Measurements from ENCODE around the gene MFSD6L. TPM values are rescaled to one million over a fixed set of nuclear protein-coding genes. Genes with fewer than 3 reads are reported as not detected.

MFSD6L gene
- total RNA-seq, 1 donor from 2014 or later, result not detected

GRCh38 chr17:8792646-8793045, 6.5 kb downstream of the MFSD6L start:
- no peak for DNase-seq (ENCODE audit: low read depth, low spot score)

- DNase-seq (ENCODE audit: low read depth, low spot score), result no peak
Observed at GRCh38 chr17:8791910-8792270, 7.3 kb downstream of the MFSD6L start.

GRCh38 chr17:8791248-8791909, 7.8 kb downstream of the MFSD6L start:
- DNase-seq (ENCODE audit: low read depth, low spot score), result no peak

DNA sequence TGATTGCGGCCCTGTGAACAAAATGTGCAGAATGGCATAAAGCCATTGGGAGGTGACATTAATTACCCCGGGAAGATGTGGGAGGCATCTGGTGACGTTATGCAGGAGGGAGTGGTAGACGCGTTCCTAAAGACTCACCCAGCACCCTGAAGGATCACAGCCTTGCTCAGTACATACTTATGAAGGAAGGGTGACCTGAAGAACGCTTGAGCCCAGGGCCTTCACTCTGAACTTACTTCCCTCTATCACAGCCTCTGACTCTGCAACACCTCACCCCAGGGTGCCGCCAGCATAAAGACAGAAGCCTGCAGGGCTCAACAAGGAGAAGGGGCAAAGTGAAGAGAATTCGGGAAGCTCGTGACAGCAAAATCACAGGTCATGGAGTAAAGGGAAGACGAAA, 9.4 kb downstream of the MFSD6L start:
- DNase-seq (ENCODE audit: low read depth, low spot score), result no peak

- DNase-seq (ENCODE audit: low read depth, low spot score), result no peak
Observed at GRCh38 chr17:8788998-8789397, 10.2 kb downstream of the MFSD6L start.

DNA sequence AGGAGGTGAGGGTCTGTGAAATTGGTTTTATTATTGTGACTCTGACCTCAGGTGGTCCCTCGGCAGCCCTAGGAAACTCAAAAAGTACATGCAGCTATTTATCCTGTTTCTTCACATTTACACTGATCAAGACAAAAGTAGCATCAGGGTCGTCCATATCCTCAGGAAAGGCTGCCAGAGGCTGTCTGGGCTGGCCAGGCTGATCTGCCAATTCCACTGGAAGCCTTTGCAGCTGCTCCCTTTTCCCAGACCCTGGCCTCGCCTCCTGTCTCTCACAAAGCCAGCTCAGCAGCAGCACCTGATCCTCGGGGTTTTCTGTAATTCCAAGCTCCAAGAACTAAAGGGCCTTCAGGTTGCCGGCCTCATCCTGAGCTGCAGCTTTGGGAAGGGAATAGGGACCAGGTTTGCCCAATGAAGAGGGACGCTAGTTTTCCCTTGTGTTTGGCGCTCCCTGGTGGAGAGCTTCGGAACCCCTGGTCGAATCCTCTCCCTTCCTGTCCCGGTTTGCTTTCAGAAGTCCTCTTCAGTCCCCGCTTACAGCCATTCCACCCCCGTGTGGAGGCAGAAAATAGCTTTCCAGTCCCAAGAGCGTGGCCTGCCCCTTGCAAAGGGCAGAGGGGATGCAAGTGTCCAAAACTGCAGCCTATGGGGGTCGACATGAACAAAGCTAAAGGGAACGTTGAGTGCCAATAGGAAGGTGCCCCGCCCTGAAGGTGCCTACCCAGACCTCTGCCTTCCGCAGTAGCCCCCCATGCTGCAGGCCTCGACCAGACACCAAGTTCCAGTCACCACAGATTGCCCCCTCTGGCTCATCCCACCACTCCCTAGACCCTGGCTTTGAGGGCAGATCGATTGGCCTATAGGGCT, 13.4 kb downstream of the MFSD6L start:
- no peak for DNase-seq (ENCODE audit: low read depth, low spot score)

GRCh38 chr17:8782176-8782575, 17.0 kb downstream of the MFSD6L start:
- no peak for DNase-seq (ENCODE audit: low read depth, low spot score)

DNA sequence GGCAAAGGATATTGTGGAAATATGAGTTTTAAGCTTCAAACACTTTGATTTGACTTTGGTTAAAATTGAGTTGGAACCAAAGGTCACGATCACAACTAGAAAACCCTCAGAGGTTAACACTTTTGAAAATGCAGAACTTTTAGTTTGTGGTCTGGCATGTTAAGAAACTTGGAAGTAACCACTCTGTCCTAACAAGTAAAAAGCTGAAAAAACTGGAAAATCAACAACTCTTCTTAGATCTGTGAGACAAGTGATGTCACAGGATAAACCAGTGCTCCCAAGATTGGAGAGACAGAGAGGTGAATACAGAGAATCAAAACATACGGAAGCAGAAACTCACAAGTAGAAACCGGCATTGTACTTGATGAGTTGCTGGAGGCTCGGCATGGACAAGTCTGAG, 17.4 kb downstream of the MFSD6L start:
- DNase-seq (ENCODE audit: low read depth, low spot score), result no peak

DNA sequence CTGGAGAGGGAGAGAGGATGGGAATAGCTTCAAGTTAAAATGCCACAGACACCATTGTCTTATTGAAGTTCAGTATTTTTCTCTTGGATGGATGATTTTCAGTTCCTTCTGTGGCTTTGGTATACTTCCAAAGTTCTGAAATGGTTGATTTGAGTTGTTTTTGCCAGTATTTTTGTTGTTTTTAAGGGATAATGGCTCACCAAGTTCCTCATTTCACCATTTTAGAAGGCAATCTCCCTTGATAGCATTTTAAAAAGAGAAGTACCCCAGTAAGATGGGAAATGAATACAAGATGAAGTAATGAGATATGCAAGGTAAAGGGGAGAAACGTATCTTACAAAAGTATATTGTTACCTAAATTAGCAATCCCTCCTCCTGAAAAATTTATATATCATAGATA, 22.3 kb downstream of the MFSD6L start:
- no peak for DNase-seq (ENCODE audit: low read depth, low spot score)

- no peak for DNase-seq (ENCODE audit: low read depth, low spot score)
Observed at GRCh38 chr17:8776248-8776647, 22.9 kb downstream of the MFSD6L start.

GRCh38 chr17:8766731-8767130, 32.4 kb downstream of the MFSD6L start:
- DNase-seq (ENCODE audit: low read depth, low spot score), result no peak

DNA sequence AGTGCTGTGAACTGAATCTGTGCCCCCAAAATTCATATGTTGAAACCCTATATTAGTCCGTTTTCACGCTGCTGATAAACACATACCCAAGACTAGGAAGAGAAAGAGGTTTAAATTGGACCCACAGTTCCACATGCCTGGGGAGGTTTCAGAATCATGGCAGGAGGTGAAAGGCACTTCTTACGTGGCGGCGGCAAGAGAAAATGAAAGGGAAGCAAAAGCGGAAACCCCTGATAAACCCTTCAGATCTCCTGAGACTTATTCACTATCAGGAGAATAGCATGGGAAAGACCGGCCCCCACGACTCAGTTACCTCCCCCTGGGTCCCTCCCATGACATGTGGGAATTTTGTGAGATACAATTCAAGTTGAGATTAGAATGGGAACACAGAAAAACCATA, 37.2 kb downstream of the MFSD6L start:
- DNase-seq (ENCODE audit: low read depth, low spot score), result no peak

GRCh38 chr17:8758137-8758596, 41.0 kb downstream of the MFSD6L start, which contains the start of gene SPDYE4:
Gene SPDYE4, minus strand, starts transcription at chr17:8758546. Its CDS starts 164 bp downstream, at chr17:8758382.
- DNase-seq (ENCODE audit: low read depth, low spot score), result no peak

DNA sequence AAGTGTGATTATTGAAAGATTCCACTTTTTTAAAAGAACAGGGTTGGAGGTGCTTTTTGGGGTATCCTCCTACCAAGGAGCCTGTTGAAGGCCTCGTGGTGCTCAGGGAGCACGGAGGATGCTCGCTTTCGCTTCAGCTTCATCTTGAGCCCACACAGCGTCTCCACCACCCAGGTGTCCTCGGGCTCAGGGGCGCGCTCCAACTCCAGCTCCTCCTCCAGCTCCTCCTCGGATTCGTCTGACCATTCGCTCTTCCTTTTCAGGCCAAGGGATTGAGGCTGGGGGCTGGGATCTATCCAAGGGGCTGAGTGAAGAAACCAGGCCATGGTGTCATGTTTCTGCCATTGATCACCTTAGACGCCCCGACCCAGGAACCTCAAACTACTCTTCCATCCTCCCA, 42.0 kb downstream of the MFSD6L start:
- DNase-seq (ENCODE audit: low read depth, low spot score), result no peak

DNA sequence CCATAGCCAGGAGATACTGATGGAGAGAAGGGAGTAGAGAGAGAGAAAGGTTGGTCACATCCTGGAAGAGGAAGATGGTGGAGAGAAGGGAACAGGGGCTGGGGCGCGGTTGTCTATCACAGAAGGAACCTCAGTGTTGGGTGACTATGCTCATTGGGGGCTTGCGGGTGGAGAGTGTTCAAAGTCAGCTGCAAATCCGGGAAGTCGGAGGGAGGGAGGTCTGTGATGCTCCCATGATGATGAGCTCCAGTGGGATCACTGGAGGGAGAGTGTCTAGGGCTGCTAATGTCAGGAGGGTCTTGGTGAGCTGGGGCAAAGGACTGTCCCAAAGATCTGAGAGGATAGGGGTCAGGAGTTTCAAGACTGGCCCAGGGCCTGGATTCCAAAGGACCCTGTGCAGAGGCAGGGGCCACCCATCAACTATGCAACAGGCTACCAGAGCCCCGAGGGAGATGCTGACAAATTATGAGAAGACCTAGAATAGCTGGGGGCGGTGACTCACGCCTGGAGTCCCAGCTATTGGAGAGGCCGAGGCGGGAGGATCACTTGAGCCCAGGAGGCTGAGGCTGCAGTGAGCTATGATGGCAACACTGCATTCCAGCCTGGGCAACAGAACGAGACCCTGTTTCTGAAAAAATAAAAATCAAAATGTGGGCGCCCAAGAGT, 43.4 kb downstream of the MFSD6L start:
- DNase-seq (ENCODE audit: low read depth, low spot score), result no peak

DNA sequence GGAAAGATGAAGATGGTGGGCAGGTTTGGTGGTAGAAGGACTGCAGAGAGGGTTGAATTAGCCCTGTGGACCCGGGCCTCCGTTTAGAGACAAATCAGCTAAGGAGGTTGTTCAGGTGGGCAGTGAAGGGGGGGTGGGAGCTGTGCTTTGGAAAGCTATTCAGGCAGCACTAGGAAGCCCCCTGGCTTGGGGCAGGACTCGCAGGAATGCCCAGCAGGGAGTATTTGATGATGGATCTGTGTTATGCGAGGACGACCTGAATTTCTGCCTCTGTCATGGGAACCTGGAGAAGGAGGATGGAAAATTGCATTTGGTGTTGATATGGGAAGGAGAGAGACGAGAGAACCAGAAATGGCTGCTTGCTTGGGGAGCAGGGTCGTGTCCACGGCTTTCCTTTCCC, 44.3 kb downstream of the MFSD6L start:
- no peak for DNase-seq (ENCODE audit: low read depth, low spot score)

GRCh38 chr17:8753976-8754440, 45.2 kb downstream of the MFSD6L start:
- no peak for DNase-seq (ENCODE audit: low read depth, low spot score)

- no peak for DNase-seq (ENCODE audit: low read depth, low spot score)
Observed at GRCh38 chr17:8753136-8753975, 45.8 kb downstream of the MFSD6L start.

DNA sequence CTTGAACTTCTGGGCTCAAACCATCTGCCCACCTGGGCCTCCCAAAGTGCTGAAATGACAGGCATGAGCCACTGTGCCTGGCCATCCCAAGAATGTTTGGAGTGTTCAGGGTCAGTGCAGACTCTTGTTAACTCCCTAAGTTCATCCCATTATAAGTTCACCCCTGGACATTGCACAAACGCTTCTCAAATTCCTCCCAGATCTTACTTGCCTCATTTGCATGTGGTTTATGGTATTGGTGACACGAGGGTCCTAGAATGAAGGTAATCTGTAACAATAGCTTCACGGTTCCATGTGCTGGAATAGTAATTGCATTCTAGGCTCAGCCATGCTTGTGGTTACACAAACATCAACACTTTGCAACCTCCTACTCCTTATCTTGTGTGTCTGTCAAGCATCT, 49.5 kb downstream of the MFSD6L start:
- DNase-seq (ENCODE audit: low read depth, low spot score), result no peak

- DNase-seq (ENCODE audit: low read depth, low spot score), result no peak
Observed at GRCh38 chr17:8747742-8748141, 51.4 kb downstream of the MFSD6L start.

Data from pulmonary artery endothelial cell (primary cell).